NCI-H2196 (cell line): ENCODE results near the gene AQP6.
"Not testable (repeated sequence)": the region's sequence is repeated elsewhere in the genome, so short reads cannot be mapped to it uniquely, and the experiment has no call there.

Experiments used
- DNase-seq: peaks from one replicate; lab custom pipeline; 2025; ENCODE audit not compliant: unreplicated experiment; lab: John Stamatoyannopoulos, UW

Gene AQP6

GRCh38 chr12:49989400-49989799, 16.7 kb downstream of the AQP6 start:
- DNase-seq, result not testable (repeated sequence)

DNA sequence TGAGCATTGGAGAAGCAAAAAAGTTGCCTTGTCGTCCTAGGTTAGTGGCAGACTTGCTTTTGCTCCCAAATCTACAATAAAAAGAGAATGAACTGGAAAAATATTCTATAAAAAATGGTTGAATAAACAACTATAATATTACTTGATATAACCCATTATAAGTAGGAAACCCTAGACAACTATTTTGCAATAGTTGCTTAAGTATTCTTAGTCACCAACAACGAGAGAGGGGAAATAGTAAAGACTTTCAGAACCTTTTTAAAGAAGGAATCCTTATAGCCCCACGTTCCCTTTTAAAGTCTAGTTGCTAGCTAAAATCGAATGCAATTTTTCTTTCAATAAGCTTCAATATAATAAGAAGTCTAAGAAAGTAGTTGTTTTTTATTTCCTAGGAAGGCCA, 17.5 kb downstream of the AQP6 start:
- no peak for DNase-seq

DNA sequence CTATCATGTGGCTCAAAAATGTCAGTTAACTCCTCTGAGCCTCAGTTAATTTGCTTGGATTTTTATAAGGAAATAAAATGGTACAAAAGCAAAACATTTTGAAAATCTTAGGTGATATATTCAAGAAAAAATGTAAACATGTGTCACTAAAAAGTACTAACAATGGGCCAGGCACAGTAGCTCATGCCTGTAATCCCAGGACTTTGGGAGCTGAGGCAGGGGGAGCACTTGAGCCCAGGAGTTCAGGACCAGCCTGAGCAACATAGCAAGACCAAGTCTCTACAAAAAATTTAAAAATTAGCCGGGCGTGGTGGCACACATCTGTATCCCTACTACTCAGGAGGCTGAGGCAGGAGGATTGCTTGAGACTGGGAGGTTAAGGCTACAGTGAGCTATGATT, 25.7 kb downstream of the AQP6 start:
- DNase-seq, result no peak

DNA sequence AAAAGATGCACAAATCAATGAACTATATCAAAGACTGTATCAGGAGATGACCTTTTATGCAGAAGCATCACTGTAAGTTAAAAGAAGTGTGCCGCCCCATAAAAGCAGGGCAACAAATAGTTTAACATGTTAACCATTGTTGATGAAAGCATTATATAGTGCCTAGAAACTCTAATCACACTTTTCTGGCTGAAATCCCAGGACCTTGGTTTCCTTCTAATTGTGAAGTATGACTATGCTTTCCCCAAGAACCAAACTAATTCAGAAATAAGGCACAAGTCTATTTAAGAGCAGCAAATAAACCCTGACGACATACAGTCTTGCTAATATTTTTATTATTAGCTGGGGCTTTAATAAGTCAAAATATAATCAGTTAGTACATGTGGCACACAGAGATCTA, 30.8 kb downstream of the AQP6 start:
- DNase-seq, result no peak

GRCh38 chr12:50004696-50005095, 31.9 kb downstream of the AQP6 start:
- no peak for DNase-seq

DNA sequence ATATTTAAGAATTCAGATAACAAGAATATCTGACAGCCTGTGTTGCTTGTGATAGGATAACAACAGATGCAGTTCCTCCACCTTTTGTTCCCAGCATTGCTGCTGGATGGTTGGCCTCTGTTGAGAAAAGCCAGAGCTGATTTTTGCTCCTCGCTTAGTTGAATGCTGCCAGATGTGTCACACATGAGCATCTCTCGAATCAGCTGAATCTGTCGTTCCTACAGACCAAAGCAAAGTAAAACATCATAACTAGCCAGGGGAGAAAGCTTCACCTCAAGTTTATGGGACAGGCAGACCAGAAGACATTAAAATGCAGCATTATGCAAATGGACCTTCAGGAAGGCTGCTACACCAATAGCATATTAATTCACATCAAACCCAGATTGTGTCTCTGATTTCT, 32.4 kb downstream of the AQP6 start:
- DNase-seq, result no peak

- no peak for DNase-seq
Observed at GRCh38 chr12:50006280-50006679, 33.5 kb downstream of the AQP6 start.

- no peak for DNase-seq
Observed at GRCh38 chr12:50006754-50007442, 34.2 kb downstream of the AQP6 start.

DNA sequence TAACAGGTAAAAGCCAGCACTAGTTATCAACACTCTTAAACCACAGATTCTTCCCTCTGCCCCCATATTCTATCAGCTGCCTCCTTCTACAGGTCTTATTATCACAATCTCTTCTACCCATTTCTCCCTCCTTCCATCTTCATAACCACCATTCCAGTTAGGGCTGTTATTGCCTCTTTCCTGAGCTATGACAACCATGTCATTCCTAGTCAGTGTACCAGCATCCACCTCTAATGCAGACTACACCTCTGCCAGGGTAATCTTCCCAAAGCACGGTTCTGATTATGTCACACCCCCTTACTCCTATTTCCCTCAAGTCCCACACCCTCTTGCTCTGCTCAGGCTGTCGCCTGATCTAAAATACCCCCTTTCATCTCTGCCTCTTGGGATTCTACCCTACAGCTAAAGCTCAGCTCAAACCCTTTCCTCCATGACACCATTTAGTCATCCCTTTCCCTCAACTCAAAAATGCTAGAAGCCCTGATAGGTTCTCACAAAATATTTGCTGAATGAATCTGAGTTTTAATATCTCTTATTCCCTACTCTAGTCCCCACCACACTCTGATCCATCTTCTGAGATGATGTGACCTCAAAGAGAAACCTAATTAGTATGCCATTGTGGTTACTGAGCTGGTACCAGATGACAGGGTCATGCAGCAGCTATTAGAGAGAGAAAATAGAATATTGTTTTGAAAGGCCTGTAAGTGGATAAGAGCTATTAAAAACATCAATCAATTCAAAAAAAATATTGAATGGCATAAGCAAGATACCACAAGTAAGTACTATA, 40.8 kb downstream of the AQP6 start:
- DNase-seq, result no peak

GRCh38 chr12:50014342-50014741, 41.6 kb downstream of the AQP6 start:
- no peak for DNase-seq

DNA sequence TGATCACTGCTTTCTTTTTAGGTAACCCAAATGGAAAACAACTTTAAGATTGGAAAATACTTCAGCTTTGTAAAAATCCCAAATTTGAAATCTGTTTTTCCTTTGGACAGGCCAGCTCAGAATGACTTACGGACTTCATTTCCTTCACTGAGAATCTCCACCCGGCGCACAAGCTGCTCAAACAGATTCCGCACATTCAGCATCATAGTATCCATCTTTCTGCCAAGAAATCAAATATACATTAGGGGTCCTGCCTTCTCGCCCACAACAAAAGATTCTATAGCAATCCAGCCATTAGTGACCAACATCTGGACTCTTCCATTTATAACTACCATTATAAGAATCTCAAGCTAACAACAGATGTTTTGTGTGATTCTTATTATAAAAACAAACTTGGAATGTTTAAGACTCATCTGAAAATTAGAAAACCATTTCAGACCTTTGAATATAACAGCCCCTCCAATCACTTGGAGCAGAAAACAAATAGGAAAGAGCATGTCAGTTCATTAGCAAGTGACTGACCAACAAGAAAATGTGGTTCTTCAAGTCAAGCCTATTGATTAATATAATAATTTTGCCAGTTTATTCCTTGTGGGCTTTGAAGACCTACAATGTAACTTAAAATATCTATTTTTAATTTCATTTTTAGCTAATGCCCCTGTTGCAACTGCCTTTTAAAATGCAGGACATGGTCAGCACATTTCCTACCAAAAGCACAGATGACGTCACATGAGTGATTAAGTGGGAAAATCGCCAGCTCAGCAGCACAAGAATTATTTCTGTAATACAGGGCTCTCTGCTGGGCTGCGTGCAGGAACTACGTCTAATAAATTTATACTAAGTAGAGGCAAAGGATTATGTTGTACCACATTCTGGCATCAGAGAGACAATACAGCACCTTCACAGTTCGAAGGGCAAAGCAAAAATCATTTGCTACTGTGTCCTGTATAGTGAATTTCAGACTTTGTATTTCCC, 44.0 kb downstream of the AQP6 start:
- peak; percentile 28 for DNase-seq

DNA sequence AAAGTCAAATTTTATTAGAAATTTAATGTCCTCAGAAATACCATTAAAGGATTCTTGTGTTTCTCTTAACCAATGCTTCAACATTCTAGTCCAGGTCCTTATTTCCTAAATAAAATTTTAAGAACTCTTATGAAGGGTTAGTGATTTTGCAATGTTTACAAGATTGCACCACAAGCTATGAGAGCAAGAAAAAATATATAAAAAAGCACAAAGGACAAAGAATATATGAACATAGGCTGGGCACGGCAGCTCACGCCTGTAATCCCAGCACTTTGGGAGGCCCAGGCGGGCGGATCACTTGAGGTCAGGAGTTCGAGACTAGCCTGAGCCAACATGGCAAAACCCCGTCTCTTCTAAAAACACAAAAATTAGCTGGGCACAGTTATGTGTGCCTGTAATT, 44.9 kb downstream of the AQP6 start:
- no peak for DNase-seq

DNA sequence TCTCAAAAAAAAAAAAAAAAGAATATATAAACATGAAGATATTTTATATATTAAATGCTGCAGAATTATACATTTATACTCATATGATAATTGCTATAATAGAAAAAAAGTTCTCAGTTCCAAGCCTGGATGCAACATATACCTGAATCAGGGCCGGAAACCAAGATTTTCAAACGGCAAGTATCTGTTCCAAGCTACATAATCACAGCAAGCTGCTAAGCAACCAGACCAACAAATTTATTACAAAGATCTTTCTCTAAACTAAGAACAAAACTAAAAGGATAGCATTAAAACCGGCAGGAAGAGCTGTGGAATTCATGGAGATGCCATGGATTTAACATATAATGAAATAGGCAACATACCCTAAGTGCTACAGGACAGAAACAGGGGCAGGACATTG, 45.4 kb downstream of the AQP6 start:
- no peak for DNase-seq

- no peak for DNase-seq
Observed at GRCh38 chr12:50018968-50019367, 46.2 kb downstream of the AQP6 start.

GRCh38 chr12:50019524-50019923, 46.8 kb downstream of the AQP6 start:
- no peak for DNase-seq

- no peak for DNase-seq
Observed at GRCh38 chr12:50021031-50021430, 48.3 kb downstream of the AQP6 start.

DNA sequence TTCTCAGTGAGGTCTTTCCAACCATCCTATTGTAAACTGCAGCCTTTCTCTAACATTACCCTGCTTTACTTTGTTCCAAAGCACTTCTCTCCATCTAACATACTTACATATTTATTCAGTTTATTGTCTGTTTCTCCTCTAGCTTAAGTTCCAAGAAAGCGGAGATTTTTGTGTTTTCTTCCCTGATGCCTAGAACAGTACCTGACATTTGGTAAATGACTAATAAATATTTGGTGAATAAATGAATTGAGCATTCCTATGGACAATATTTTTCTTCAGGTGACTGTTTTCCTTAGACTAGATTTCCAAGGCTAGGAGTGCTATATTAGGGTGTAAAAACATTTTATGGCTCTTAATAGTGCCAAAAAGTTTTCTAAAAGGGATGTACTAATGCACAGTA, 50.2 kb downstream of the AQP6 start:
- no peak for DNase-seq

DNA sequence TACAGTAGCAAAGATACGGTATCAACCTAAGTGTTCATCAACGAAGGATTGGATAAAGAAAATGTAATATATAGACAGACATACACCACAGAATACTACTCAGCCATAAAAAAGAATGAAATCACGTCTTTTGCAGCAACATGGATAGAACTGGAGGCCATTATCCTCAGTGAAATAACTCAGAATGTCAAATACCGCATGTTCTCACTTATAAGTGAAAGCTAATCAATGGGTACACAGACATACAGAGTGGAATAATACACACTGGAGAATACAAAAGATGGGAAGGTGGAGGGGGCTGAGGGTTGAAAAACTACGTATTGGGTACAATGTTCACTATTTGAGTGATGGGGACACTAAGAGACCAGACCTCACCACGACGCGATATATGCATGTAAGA, 51.5 kb downstream of the AQP6 start:
- DNase-seq, result no peak

- no peak for DNase-seq
Observed at GRCh38 chr12:50024805-50025186, 52.0 kb downstream of the AQP6 start.

GRCh38 chr12:50025187-50026059, 52.7 kb downstream of the AQP6 start, which contains the start of gene RACGAP1:
TSS of gene RACGAP1 (minus strand) at chr12:50025494. CDS start at chr12:50016715, 8,779 bp downstream.
- peak; percentile 99 for DNase-seq
